HG03442 (cell line): ENCODE results near the gene SORCS3.

Experiments
- ATAC-seq: cut with Tn5 transposase; IDR thresholded peaks from one replicate; pipeline ENCODE4 v1.9.1; 2021; ENCODE audit warnings: mild to moderate bottlenecking, moderate library complexity; ENCODE audit not compliant: unreplicated experiment

SORCS3 gene

GRCh38 chr10:104831272-104831671 is 190.2 kb downstream of the SORCS3 start:
- ATAC-seq = no peak

GRCh38 chr10:104834580-104834979 is 193.5 kb downstream of the SORCS3 start:
- ATAC-seq = no peak

- peak; percentile 64 for ATAC-seq
Observed at GRCh38 chr10:104835422-104835821, 194.3 kb downstream of the SORCS3 start.

GRCh38 chr10:104842704-104843103 is 201.6 kb downstream of the SORCS3 start:
- ATAC-seq = no peak

GRCh38 chr10:104844073-104844472 is 203.0 kb downstream of the SORCS3 start:
- no peak for ATAC-seq

- ATAC-seq = no peak
Observed at GRCh38 chr10:104850023-104850422, 208.9 kb downstream of the SORCS3 start.

- no peak for ATAC-seq
Observed at GRCh38 chr10:104867966-104868598, 227.0 kb downstream of the SORCS3 start.

- ATAC-seq = no peak
Observed at GRCh38 chr10:104872691-104873090, 231.6 kb downstream of the SORCS3 start.

GRCh38 chr10:104873161-104873560 is 232.1 kb downstream of the SORCS3 start:
- ATAC-seq = no peak

- ATAC-seq = no peak
Observed at GRCh38 chr10:104875561-104875960, 234.5 kb downstream of the SORCS3 start.

- no peak for ATAC-seq
Observed at GRCh38 chr10:104880624-104881398, 239.7 kb downstream of the SORCS3 start.

GRCh38 chr10:104881740-104882139 is 240.7 kb downstream of the SORCS3 start:
- ATAC-seq = no peak

GRCh38 chr10:104892879-104893617 is 252.0 kb downstream of the SORCS3 start:
- ATAC-seq = no peak

GRCh38 chr10:104893701-104894100 is 252.6 kb downstream of the SORCS3 start:
- no peak for ATAC-seq

- no peak for ATAC-seq
Observed at GRCh38 chr10:104894681-104895080, 253.6 kb downstream of the SORCS3 start.

- ATAC-seq = no peak
Observed at GRCh38 chr10:104895541-104895940, 254.5 kb downstream of the SORCS3 start.

GRCh38 chr10:104895981-104896380 is 254.9 kb downstream of the SORCS3 start:
- no peak for ATAC-seq

GRCh38 chr10:104897696-104898095 is 256.6 kb downstream of the SORCS3 start:
- no peak for ATAC-seq

GRCh38 chr10:104899779-104900178 is 258.7 kb downstream of the SORCS3 start:
- ATAC-seq = peak; percentile 37

GRCh38 chr10:104903433-104903832 is 262.3 kb downstream of the SORCS3 start:
- ATAC-seq = peak; percentile 49

GRCh38 chr10:104904753-104905323 is 263.7 kb downstream of the SORCS3 start:
- no peak for ATAC-seq
